Heart left ventricle (tissue), 16 donors: ENCODE results near the gene DERL2. TPM values are rescaled to one million over a fixed set of nuclear protein-coding genes. Genes with fewer than 3 reads are reported as not detected.

Experiments
- ATAC-seq, 4 donors: fragments of 200-7000 bp; cut with Tn5 transposase; one replicate each; pipeline ENCODE4 v1.9.1; 2020 to 2022; ENCODE audit warnings: moderate library complexity in 4 of 4, mild to moderate bottlenecking in 3 of 4, moderate number of reproducible peaks in 1 of 4
- DNase-seq, 5 donors: peaks; one replicate each; pipeline ENCODE4 v3.0.0-alpha.2; 2020
- H3K27ac ChIP-seq, 12 donors: fragments of 200-600 bp; sonication (generic) in 4 of 12; one replicate each; pipeline versions ENCODE4 v1.5.0 to v1.8.0; 2016 to 2022; ENCODE audit warnings: mild to moderate bottlenecking in 2 of 12
- H3K27me3 ChIP-seq, 9 donors: fragments of 200-600 bp; sonication (generic) in 2 of 9; one replicate each; pipeline versions ENCODE4 v1.5.1 to v1.8.0; 2016 to 2022; ENCODE audit warnings: mild to moderate bottlenecking in 3 of 9
- H3K36me3 ChIP-seq, 9 donors: fragments of 200-600 bp; sonication (generic) in 2 of 9; one replicate each; pipeline versions ENCODE4 v1.5.0 to v1.8.0; 2018 to 2022; ENCODE audit warnings: mild to moderate bottlenecking in 2 of 9
- H3K4me1 ChIP-seq, 12 donors: fragments of 200-600 bp; sonication (generic) in 4 of 12; one replicate each; pipeline versions ENCODE4 v1.5.0 to v1.8.0; 2016 to 2022; ENCODE audit warnings: mild to moderate bottlenecking in 3 of 12
- H3K4me3 ChIP-seq, 12 donors: fragments of 200-600 bp; sonication (generic) in 4 of 12; one replicate each; pipeline versions ENCODE4 v1.5.0 to v1.8.0; 2017 to 2022; ENCODE audit warnings: mild to moderate bottlenecking in 9 of 12, moderate library complexity in 4 of 12
- H3K9me3 ChIP-seq, 12 donors: fragments of 200-600 bp; sonication (generic) in 4 of 12; one replicate each; pipeline versions ENCODE4 v1.5.0 to v1.8.0; 2016 to 2022; ENCODE audit warnings: mild to moderate bottlenecking in 1 of 12
- POLR2A ChIP-seq, 2 donors: fragments of 450-650 bp; IDR thresholded peaks; one replicate each; pipeline ENCODE4 v1.6.1; 2017; ENCODE audit warnings: antibody characterized with exemption in 2 of 2, mild to moderate bottlenecking in 2 of 2, moderate library complexity in 2 of 2
- WGBS, 4 donors: extraction: QIAGEN DNeasy Blood & Tissue Kit in 2 of 4; methylation state at CpG; one replicate each; pipeline versions ENCODE4 v1.1.5 to v1.1.7; 2013 to 2018; 5-methylcytosine and 5-hydroxymethylcytosine counted together
- intact Hi-C, 10 donors: fragments of 100-400 bp; cut with DNase I; formaldehyde crosslinking; loops; one replicate each; pipeline versions ENCODE4 v1.11.1 to v1.14.2; 2022
- polyA plus RNA-seq, 2 donors: library from polyadenylated mRNA; stranded (reverse); fragments of 200-250 nt; gene quantifications; one replicate each; pipeline ENCODE4 v1.2.3, GENCODE V29; 2013
- total RNA-seq, 9 donors: library from RNA; depleted of rRNA in 2 of 9; stranded (reverse); fragments of >200 nt in 2 of 9; fragmentation: NEBNext Ultra II Directional in 3 of 9; extraction: Animal tissue kit (Norgen Biotek cat#: 25700) in 3 of 9; gene quantifications; one replicate each; pipeline versions ENCODE4 v1.1.0 to v1.2.4, GENCODE V29; 2016 to 2023
- TF ChIP-seq, protein P1 (sequence below), 12 donors: fragments of 200-600 bp; sonication (generic) in 4 of 12; IDR thresholded peaks; one replicate each; pipeline versions ENCODE4 v1.5.0 to v1.8.0; 2018 to 2022; ENCODE audit warnings: antibody characterized with exemption in 12 of 12, mild to moderate bottlenecking in 5 of 12
- donor health status: ischemic (EF 13 %, LVEDD 7.1; RV severe dilation, severe dysfunction).
- donor health status: healthy with polysubstance abuse.
- donor health status: DM: no; HTN: yes; CAD: no.
- donor health status: DM: no; HTN: no; CAD: no.
- donor health status: ischemic (EF 25% LVEDD 6.9; RV normal size, moderate dysfunction).
- donor health status: ischemic (EF 25% LVEDD 5.7; RV mildly dilated, moderate dysfunction).
- donor health status: healthy.
- donor health status: DM: yes; HTN: yes; CAD: no.
- donor health status: ischemic (EF 35%, LVEDD 5.7; RV mildly dilated, moderate dysfunction).
- donor health status: nonischemic (EF 11% LVEDD 7.7; RV severe dilation, severe dysfunction).
- donor health status: DM: yes; HTN: yes; CAD: no.
- donor health status: PGD.
- donor health status: ischemic (EF 29% LVEDD 5.4; RV normal size, mild dysfunction).
- donor health status: nonischemic (EF 23%, LVEDD 6.1; RV moderate dilation, normal function).

DERL2 gene
- total and polyA plus RNA-seq, 11 donors, result 21.8 to 48.1 (median 29.6) TPM

DNA sequence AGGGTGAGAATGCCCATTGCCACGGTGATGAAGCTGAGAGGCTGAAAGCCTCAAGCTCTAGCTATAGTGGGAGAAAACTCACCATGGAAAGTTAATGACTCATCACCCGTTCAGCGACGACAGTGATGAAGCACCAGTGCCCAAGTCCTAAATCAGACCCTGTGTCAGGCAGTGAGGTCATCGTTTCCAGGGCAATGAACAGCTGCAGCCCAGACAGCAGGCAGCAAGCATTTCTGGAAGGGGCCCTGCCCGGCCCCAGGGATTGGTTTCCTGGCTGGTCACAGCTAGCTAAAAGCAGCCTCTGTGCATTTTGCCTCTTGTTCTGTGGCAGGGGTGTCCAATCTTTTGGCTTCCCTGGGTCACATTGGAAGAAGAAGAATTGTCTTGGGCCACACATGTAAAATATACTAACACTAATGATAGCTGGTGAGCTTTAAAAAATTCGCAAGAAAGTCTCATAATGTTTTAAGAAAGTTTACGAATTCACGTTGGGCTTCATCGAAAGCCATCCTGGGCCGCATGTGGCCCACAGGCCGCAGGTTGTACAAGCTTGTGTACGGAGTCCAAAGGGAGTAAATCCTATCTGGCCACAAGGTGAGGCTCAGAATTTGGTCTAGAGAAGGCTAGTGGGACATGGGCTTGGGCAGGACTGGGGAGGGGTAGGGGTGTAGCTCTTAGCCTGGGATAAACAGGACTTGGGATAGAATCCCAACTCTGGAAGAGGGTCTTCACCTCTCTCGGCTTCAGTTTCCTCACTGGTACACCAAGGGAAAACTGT is 41.0 kb upstream of the DERL2 start:
- TF ChIP-seq POLR2A (IDR thresholded peaks at IDR 0.05), result no peak
- TF ChIP-seq, protein P1, sequence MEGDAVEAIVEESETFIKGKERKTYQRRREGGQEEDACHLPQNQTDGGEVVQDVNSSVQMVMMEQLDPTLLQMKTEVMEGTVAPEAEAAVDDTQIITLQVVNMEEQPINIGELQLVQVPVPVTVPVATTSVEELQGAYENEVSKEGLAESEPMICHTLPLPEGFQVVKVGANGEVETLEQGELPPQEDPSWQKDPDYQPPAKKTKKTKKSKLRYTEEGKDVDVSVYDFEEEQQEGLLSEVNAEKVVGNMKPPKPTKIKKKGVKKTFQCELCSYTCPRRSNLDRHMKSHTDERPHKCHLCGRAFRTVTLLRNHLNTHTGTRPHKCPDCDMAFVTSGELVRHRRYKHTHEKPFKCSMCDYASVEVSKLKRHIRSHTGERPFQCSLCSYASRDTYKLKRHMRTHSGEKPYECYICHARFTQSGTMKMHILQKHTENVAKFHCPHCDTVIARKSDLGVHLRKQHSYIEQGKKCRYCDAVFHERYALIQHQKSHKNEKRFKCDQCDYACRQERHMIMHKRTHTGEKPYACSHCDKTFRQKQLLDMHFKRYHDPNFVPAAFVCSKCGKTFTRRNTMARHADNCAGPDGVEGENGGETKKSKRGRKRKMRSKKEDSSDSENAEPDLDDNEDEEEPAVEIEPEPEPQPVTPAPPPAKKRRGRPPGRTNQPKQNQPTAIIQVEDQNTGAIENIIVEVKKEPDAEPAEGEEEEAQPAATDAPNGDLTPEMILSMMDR (IDR thresholded peaks at IDR 0.05), result no peak
- DNase-seq (peak; percentile 68 to 92 (median 79)), ATAC-seq (peak; percentile 89 to 98 (median 96))
- Histone ChIP-seq H3K36me3 (peaks cover 0 to 100% (median 71%) of the 10 kb centered on the region in 9 donors), H3K27ac (peak overlapping the region in 11 of 12 donors; percentile 6 to 76 (median 58)), H3K27me3 (no peaks in the 10 kb centered on the region), H3K4me1 (peaks cover 0 to 17% (median 9%) of the 10 kb centered on the region in 12 donors), H3K9me3 (no peaks in the 10 kb centered on the region), H3K4me3 (no peak overlapping the region)
- 61 to 65% (median 63%) methylated on average over 14 of the region's 14 CpGs for WGBS, 4 donors
- intact Hi-C loops, result no loop called here

DNA sequence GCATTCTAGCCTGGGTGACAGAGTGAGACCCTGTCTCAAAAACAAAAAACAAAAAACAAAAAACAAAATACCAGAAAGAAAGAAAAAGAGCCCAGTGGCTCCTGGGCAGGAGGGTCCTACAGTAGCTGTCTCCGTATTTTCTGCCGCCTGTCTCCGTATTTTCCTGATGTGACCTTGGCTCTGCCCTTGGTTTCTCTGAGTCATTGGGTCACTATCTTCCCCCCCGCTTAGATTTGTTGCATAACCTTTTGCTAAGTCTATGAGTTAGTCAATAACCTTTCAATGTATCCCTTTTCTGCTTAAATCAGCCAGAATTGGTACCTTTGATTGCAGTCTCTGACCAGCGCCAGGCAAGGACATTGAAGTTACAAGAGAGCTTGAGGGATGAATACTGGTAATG is 37.3 kb upstream of the DERL2 start:
- WGBS, 4 donors, result 86 to 95% (median 93%) methylated on average over 5 of the region's 5 CpGs

DNA sequence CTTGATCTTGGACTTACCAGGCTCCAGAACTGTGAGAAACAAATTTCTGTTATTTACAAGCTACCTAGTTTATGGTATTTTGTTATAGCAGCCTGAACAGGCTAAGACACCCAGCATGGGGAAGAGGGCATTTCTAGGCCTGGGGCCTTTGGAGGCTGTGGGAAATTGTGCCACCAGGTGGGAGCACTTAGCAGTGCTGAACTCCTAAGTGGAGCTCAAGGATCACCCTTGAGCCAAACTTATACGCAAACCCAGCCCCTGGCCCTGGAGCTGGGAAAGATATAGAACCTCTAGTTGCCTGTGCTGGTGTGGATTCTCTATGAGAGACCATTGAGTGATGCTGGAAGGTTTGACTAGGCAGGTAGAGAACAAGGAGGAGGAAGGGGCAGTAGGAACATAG is 36.5 kb upstream of the DERL2 start:
- 88 to 100% (median 94%) methylated on average over 1 of the region's 1 CpG for WGBS, 4 donors
- no peaks in the 10 kb centered on the region for H3K9me3 ChIP-seq
- H3K27me3 ChIP-seq, result no peaks in the 10 kb centered on the region
- TF ChIP-seq, protein P1 (IDR thresholded peaks at IDR 0.05), result no peak
- TF ChIP-seq POLR2A (IDR thresholded peaks at IDR 0.05), result no peak
- no peak overlapping the region for H3K27ac ChIP-seq
- intact Hi-C loops, result no loop called here
- H3K4me3 ChIP-seq, result no peak overlapping the region
- DNase-seq (no peak), ATAC-seq (no peak)
- H3K4me1 ChIP-seq, result peaks cover 0 to 14% (median 8%) of the 10 kb centered on the region in 12 donors
- peaks cover 0 to 86% (median 61%) of the 10 kb centered on the region in 9 donors for H3K36me3 ChIP-seq

More for the DNA sequence above, 37.3 kb upstream of the DERL2 start:
- intact Hi-C loops, result no loop called here
- no peaks in the 10 kb centered on the region for H3K9me3 ChIP-seq
- TF ChIP-seq, protein P1 (IDR thresholded peaks at IDR 0.05), result no peak
- no peak for TF ChIP-seq POLR2A (IDR thresholded peaks at IDR 0.05)
- no peaks in the 10 kb centered on the region for H3K27me3 ChIP-seq
- peaks cover 0 to 85% (median 62%) of the 10 kb centered on the region in 9 donors for H3K36me3 ChIP-seq
- peaks cover 0 to 17% (median 9%) of the 10 kb centered on the region in 12 donors for H3K4me1 ChIP-seq
- no peak overlapping the region for H3K27ac ChIP-seq
- no peak for ATAC-seq
- H3K4me3 ChIP-seq, result no peak overlapping the region
- DNase-seq, result no peak

DNA sequence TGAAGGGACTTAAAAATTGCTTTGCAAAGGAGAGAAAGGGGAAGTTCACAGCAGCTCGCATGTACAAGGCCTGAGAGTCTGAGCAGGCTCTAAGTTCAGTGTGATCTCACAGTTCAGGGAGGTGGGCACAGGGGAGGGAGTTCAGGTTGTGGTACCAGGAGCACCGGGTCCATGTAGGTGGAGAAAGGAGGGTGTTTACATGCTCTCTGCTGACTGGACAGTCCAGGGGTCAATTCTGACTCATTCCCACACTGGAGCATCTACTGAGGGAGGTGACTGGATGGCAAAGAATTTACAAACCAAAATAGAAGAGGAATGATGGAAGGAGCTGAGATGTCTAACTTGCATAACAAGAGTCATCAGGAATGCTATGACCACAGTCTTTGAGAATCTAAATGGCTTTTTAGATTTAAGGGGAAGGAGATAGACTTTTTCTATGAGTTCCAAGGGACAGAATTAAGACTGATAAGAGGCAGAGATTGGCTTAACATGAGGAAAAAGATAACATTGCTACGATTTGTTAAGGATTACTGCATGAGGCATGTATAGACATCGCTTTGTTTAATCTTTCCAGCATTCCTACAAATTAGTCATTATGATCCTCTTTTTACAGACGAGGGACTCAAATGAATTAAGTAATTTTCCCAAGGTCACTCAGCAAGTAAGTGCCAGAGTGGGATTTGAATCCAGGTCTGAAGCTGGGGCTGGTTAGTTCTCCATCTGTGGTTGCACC is 30.2 kb upstream of the DERL2 start:
- DNase-seq (no peak), ATAC-seq (peak in 1 of 4 donors; percentile 52)
- 65 to 69% (median 66%) methylated on average over 5 of the region's 5 CpGs for WGBS, 4 donors
- Histone ChIP-seq H3K27me3 (no peaks in the 10 kb centered on the region), H3K4me3 (no peak overlapping the region), H3K27ac (peak overlapping the region in 1 of 12 donors; percentile 10), H3K4me1 (peaks cover 0 to 8% (median 0%) of the 10 kb centered on the region in 12 donors), H3K9me3 (no peaks in the 10 kb centered on the region), H3K36me3 (peaks cover 0 to 66% (median 50%) of the 10 kb centered on the region in 9 donors)
- TF ChIP-seq POLR2A (IDR thresholded peaks at IDR 0.05), result no peak
- TF ChIP-seq, protein P1 (IDR thresholded peaks at IDR 0.05), result no peak
- intact Hi-C loops, result no loop called here
